Endothelial cell of hepatic sinusoid (primary cell): ENCODE results near the gene RTL10.

ENCODE experiments used
- in situ Hi-C: cut with HindIII; loops from 2 replicates; pipeline ENCODE4 v1.10.0; 2017; ENCODE audit warnings: low sequenced_read_pairs

RTL10 gene

DNA sequence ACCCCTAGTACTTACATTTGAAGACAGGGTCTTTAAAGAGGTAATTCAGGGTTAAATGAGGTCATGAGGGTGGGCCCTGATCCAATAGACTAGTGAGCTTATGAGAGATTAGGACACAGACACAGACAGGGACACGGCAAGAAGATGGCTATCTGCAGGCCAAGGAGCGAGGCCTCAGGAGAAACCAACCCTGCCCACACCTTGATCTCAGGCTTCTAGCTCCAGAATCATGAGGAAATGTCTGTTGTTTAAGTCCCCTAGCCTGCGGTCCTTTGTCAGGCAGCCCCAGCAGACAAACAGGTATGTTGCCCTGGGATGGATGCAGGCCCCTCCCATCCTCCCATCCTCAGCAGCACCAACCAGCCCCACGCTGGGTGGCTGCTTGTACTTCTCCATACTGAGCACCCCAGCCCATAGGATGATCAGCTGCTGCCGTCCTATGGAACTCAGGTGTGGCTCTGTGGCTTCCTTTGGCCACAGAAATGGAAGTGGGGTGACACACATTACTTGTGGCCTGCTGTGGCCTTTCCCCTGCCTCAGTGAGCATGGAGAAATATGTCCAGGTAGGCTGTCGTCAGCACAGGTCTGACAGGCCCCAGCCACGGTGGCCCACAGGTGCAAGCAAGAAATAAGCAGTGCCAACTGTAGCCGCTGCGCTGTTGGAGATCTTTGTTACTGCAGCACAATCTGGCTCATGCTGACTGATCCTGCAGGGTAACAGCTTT is 7.9 kb downstream of the RTL10 start:
- in situ Hi-C loops, result no loop called here

DNA sequence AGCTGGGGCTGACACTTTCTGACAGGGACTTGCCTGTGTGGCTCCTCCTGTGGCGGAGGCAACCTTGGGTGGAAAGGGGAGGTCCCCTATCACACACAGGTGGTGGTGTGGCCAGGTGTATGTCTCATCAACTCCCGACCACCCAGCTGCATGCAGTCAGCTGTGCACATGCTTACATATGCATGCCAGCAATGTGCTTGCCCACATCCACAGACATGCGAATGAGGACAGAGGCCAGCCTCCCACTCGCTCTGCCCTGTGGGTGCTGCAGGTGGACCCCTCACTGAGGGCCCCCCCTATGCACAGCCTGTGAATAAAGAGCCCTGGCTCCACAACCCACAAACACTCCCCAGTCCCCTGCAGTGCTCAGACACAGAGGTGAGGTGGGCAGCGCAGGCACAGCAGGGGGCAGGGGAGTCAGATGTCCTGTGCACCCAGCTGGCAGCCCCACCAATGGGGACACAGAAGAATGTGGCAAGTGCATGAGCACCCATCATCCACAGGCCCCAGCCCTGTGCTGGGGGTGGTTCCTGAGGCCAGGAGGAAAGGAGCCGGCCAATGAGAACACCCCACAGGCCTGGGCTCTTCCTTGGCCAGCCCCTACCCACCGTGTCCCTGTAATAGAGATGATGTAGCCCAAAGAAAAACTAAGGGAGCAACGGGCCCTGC is 9.5 kb downstream of the RTL10 start:
- in situ Hi-C loops, result no loop called here

DNA sequence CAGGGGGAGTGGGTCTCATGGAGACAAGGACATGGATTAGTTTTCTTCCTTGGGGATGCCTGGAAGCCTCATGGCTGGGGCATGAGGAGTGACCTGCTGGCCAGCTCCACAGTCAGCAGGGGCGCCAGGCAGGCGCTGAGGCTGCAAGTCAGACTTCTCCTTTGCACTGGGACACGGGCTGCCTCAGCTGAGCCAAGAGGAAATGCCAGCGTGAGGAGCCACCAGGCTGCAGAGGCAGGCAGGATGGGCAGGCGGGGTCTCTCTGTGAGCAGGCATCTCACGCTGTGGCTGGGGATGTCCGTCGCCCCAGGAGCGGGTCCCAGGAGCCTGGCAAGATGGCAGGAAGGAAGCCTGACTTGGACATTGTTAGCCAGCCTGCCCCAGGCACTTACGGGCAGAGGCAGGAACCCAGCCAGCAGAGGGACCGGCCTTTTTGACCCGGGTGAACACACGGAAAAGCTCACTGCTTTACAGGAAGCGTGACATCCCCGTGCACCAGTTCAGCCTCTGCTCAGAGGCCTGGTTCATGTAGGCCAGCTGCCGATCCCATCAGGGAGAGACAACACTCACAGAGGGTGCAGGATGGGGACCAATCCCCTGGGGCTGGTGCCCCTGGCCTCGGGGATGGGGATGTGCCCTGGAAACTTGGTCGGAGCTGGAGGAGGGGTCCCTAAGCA is 10.2 kb downstream of the RTL10 start:
- in situ Hi-C loops, result no loop called here

DNA sequence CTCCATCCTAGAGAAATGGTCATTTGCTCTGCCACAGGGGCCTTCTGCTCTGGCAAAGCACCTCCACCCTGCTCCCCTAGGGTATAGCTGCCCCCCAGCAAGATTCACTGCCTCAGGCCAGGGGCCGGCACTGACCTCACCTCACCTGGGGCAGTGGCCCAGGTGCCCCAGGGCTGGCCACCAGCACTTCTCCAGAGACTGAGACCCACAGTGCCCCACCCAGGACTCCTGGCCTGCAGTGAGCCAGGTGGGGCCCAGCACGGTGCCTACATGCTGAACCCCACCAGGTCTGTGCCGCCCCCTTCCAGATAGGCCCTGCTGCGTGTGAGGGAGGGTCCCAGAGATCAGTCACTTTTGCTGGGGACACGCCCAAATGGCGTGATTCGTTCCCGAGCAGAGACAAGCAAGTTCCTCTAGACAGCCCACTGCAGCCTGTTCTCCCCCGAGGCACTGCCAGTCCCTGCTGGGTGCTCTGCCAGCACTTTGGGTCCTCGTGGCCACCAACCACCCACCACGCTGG is 10.8 kb downstream of the RTL10 start:
- in situ Hi-C loops, result no loop called here

DNA sequence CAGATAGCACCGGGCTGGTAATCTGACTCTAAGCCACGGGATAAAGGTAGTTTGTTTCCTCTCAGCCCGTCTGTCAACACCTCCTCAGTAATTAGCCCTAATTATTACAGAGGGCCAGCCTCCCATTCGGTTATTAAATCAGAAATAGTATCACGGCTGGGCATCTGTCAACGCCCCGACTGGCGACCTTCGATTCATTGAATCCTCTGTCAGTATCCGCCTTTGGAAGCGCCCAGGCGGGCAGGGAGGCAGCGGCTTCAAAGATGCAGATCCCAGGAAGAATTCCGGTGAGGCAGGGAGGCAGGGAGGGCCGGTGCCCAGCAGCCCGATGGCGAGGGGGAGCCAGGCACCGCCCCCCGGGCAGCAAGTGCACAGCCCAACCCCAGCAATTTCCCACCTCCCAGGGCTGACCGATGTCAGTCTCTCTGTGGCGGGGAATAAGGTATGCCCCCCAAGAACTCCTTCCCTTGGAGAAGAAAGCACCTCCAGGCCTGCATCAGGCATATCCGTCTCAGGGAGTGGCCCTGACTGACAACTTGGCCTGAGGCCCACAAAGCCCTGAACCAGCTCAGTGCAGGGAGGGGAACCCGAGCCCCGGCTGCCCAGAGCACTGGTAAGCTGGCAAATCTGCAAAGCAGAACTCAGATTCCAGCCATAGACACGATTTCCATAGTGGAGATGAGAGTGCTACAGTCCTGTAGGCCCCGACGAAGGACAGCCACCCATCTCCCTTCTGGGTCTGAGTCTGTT is 11.4 kb downstream of the RTL10 start:
- in situ Hi-C loops, result no loop called here

DNA sequence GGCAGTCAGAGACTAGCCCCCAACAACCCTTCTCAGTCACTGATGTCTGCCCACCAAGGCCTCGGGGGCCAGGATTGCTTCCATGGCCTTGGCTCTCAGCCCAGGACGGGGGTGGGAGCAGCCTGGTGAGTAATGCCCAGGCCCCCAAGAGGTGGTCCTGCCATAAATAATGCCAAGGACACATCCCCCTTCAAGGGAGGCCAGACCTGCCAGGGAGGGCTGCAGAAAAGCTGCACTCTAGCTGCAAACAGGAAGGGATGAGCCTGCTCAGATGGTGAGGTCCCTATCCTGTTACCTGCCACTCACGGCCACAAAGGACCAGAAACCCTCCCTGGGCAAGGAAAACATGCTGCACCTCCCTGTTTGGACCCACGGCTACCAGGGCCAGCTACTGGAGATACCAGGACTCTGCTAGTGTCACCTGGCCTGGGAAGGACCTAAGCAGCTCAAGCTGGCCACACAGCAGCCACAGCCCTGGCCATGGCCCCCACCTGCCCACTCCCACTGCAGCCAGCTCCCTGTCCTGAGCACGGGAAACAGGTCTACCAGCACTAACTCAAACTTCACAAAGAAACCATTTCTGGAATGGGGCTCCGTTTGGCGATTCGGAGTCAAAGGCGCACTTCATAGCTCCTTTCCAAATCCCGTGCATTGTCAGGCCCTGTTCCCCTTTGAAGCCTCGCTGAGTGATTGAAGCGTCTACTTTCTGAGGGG is 12.1 kb downstream of the RTL10 start:
- in situ Hi-C loops, result no loop called here

DNA sequence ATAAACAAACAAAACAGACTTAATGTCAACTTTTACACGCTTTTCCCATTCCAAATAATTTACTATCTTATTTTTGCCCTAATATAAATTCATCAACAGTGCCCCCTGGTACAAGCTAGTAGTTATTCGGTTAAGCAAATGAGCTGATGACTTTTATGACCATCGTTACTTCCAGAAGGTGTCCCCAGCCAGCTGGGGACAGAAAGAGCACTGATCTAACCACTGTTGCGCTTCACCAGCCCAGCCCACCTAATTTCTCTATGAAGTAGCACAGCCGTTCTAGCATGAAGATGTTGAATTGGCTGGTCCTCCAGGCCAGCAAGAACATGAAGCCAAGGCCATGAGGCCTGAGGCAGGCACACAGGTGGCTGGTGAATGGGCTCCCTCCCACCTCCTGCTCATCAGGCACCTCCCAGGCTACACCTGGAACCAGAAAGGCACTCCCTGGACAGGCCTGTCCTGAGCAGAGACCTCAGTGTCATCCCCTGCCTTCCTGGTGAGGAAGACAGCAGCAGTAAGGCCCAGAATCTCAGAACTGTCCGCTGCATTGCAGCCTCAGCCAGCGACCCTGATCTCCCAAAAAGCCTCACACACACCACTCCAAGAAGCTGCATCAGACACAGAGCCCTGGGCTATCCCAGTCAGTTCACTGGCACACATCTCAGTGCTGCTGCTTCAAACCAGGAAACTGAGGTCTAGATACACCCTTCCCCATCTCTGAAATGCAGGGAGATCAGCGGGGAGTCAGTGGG is 12.9 kb downstream of the RTL10 start:
- in situ Hi-C loops, result no loop called here

DNA sequence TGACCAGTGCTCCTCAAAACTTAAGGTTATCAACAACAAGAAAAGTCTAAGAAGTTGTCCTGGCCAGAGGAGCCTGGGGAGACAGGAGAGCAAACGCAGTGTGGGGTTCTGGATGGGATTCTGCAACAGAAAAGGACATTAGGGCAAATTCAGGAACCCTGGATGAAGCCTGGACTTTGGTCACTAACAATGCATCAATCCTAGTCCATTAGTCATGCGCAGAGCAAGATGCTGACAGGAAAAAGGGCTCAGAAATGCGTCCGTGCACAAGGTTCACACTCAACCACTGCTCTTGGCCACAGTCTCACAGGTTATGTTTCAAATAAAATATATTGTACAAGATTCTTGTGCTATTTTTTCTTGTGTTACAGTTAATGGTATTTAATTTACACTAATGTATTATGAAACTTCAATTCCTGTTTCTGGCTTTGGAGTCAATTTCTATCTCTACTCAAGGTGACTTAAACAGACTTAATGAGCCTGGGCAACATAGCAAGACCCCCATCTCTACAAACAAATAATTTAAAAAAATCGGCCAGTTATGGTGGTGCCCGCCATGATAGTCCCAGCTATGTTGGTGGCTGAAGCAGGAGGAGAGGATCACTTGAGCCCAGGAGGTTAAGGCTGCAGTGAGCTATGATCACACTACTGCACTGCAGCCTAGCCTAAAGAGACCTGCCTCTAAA is 13.6 kb downstream of the RTL10 start:
- in situ Hi-C loops, result no loop called here

DNA sequence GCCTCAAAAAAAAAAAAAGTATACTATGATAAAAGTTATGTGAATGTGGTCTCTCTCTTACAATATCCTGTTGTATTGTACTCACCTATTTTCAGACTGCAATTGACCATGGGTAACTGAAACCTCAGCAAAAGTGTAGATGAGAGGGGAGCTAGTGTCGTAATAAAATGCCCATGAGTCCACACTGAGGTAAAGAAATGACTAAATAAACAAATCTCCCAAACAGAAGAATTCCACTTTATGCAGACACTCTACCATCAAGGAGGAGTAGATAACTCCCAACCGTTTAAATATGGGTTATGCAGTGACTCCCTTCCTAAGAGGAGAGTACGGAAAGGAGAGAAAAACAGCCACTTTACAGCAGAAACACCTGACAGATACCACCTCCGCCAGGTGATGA is 14.6 kb downstream of the RTL10 start:
- in situ Hi-C loops, result no loop called here

DNA sequence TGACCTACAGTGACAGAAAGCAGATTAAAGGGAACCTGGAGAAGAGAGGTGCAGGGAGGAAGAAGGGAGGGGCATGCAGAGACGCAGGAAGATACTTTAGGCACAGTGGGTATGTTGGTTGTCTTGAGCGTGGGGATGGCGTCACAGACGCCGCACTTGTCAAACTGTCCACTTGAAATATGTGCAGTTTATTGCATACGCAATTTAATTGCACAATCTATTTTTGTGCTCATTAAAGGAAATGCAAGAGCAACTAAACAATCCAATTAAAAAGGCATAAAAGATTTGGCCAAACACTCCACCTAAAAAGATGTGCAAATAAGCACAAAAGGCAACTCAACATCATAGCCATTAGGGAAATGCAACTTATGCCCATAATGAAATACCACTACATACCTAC is 16.8 kb downstream of the RTL10 start:
- in situ Hi-C loops, result no loop called here

DNA sequence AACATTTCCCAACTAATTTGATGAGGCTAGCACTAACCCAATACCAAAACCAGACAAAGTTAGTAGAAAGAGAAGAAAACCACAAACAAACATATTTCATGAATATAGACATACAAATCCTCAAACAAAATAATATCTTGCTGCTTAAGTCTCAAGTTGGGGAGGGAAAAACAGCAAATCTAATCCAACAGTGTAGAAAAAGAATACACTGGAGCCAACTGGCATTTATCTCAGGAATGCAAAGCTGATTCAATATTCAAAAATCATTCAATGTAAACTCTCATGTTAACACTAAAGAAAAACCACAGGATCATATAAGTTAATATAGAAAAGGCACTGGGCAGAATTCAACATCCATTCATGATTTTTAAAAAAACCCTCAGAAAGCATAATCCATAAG is 18.2 kb downstream of the RTL10 start:
- in situ Hi-C loops, result no loop called here

DNA sequence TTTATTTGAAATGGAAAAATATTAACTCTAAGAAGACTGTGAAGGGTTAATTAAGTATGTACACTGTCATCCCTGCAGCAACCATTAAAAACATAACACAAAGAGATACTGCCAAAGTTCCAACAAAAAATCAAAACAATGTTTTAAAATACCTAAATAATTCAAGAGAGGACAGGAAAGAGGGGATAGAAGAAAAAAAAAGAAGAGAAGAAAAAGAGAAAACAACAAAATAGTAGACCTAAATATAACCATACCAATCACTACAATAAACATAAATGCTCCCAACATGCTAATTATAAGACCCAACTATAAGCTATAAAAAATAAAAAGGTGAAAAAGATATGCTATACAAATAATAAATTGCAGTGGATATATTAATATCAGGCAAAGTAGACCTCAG is 20.1 kb downstream of the RTL10 start:
- in situ Hi-C loops, result loop anchor here (5.0 kb wide), 2 partner anchors 77 to 98 kb away; no protein-coding TSS in a partner anchor

DNA sequence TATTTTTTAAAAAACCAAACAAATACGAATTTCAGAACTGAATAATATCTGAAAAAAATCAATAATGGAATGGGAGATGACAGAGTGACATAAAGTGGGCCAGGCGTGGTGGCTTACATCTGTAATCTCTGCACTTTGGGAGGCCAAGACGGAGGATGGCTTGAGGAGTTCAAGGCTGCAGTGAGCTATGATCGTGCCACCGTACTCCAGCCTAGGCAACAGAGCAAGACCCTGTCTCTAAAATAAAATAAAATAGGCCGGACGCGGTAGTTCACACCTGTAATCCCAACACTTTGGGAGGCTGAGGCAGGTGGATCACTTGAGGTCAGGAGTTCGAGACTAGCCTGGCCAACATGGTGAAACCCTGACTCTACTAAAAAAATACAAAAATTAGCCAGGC is 21.3 kb downstream of the RTL10 start:
- in situ Hi-C loops, result loop anchor here (5.0 kb wide), 2 partner anchors 76 to 99 kb away; no protein-coding TSS in a partner anchor

DNA sequence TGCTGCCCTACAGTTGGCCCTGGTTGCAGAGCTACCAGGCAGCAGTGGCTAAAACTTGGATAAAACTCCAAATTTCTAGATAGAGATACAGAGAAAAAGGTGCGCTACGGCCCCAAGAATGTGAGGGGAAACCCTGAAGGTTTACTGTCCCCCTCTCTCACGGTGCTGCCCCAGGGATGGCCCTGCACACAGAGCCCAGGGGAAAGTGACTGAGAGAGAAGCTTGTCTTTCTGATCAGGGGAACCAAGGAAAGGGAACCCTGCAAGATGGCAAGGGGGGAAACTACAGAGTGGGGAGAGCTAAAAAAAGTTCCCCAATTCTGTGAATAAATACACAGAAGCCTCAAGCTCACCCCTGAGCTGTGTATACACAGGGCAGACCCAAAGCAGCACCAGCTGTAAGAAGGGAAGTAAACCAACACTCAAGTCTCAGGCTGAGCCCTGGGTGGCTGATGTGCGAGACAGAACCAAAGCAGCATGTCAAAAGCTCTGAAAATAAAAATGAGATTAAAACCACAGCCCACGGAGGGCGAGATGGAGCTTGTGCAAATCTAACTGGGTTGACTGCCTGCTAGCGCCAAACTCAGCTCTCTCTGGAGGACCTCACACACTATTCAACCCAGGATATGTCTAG is 22.1 kb downstream of the RTL10 start:
- in situ Hi-C loops, result loop anchor here (5.0 kb wide), 2 partner anchors 75 to 100 kb away; no protein-coding TSS in a partner anchor

DNA sequence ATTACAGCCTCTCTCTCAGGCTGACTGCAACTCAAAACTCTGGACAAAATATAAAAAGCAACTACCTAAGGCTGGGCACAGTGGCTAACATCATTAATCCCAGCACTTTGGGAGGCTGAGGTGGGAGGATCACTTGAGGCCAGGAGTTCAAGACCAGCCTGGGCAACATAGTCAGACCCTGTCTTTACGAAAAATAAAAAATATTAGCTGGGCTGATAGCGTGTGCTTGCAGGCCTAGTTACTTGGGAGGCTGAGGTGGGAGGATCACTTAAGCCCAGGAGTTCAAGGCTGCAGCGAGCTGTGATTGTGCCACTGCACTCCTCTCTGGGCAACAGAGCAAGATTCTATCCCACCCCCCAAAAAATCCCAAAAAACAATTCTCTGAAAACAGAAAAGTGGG is 22.7 kb downstream of the RTL10 start:
- in situ Hi-C loops, result loop anchor here (5.0 kb wide), 2 partner anchors 75 to 100 kb away; no protein-coding TSS in a partner anchor

DNA sequence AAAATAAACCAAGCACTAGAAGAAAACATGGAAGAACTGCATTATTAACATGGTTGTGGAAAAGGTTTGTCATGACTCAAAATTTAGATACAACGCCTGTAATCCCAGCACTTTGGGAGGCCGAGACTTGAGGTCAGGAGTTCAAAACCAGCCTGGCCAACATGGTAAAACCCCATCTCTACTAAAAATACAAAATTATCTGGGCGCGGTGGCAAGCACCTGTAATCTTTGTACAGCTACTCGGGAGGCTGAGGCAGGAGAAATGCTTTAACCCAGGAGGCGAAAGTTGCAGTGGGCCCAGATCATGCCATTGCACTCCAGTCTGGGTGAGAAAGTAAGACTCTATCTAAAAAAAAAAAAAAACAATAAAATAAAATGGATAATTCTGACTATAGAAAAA is 23.7 kb downstream of the RTL10 start:
- in situ Hi-C loops, result loop anchor here (5.0 kb wide), 2 partner anchors 74 to 101 kb away; no protein-coding TSS in a partner anchor

DNA sequence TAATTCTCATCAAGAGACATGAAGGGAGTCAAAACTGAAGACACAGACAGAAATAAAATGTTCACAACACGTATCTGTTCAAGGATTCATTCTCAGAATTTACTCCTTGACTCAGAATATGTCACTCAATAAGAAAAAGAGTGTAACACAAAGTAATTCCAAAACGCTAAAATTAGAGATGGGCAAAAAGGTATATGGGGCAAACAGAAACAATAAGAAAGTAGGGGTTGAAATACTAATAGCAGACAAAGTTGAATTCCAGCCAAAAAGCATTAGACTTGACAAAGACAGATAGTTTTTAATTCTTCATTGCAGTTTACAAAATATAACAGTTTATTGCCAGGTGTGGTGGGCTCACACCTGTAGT is 26.7 kb downstream of the RTL10 start:
- in situ Hi-C loops, result no loop called here

DNA sequence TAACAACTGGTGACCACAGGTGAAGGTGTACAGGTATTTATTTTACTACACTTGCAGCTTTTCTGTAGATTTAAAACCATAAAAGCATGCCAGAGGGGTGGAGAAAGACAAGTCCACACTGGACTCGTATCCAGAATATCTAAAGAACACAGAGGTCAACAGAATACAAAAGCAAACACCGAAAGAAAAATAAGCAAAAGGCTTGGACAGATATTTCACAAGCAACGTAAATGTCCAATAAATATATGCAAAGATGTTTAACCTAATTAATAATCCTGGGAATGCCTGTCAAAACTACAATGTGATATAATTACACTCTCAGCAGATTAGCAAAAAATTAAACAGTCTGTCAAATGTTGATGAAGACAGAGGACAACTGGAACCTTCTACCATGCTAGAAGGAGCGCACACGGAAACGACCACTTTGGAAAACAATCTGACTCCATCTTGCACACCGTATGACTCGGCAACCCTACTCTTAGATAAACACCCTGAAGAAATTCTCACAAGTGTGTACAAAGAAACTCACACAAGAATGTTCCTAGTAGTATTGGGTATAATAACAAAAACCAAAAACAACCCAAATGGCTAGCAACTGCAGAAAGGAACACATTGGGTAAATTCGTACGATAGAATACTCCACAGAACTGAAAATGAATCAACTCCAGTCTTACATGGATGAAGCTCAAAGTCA is 27.2 kb downstream of the RTL10 start:
- in situ Hi-C loops, result no loop called here
